Stimulated activated CD4-positive, alpha-beta T cell treated with anti-CD3 and anti-CD28 coated beads, Interleukin-15, amount 100 ng/mL, for 1 hour (primary cell): ENCODE results near the gene USP24.

Source experiments
- DNase-seq, 2 donors: peaks; one replicate each; pipeline ENCODE4 v3.0.0-alpha.2; 2020; ENCODE audit warnings: low read depth in 1 of 2, low spot score in 1 of 2

USP24 gene

GRCh38 chr1:55070293-55071164 lies 144.6 kb downstream of the USP24 start:
- DNase-seq: no peak

- no peak for DNase-seq
These were observed 145.9 kb downstream of the USP24 start for GRCh38 chr1:55069280-55069679.

GRCh38 chr1:55068638-55069037 lies 146.5 kb downstream of the USP24 start:
- no peak for DNase-seq

- DNase-seq: no peak
These were observed 147.2 kb downstream of the USP24 start for GRCh38 chr1:55067914-55068313.

GRCh38 chr1:55067022-55067778 lies 148.0 kb downstream of the USP24 start:
- no peak for DNase-seq

GRCh38 chr1:55065648-55066047 lies 149.5 kb downstream of the USP24 start:
- DNase-seq: no peak

- DNase-seq: no peak
These were observed 150.3 kb downstream of the USP24 start for GRCh38 chr1:55064861-55065263.

GRCh38 chr1:55064071-55064581 lies 151.0 kb downstream of the USP24 start:
- no peak for DNase-seq

- no peak for DNase-seq
These were observed 151.6 kb downstream of the USP24 start for GRCh38 chr1:55063577-55063942.

- DNase-seq: no peak
These were observed 152.2 kb downstream of the USP24 start for GRCh38 chr1:55062801-55063576.

GRCh38 chr1:55061706-55062321 lies 153.3 kb downstream of the USP24 start:
- DNase-seq: no peak

GRCh38 chr1:55061000-55061705 lies 154.0 kb downstream of the USP24 start:
- no peak for DNase-seq

GRCh38 chr1:55060133-55060999 lies 154.8 kb downstream of the USP24 start:
- no peak for DNase-seq

GRCh38 chr1:55059302-55060132 lies 155.6 kb downstream of the USP24 start:
- DNase-seq: no peak

- DNase-seq: no peak
These were observed 157.2 kb downstream of the USP24 start for GRCh38 chr1:55057956-55058298.

- DNase-seq: no peak
These were observed 157.8 kb downstream of the USP24 start for GRCh38 chr1:55057270-55057955.

GRCh38 chr1:55056632-55056992 lies 158.6 kb downstream of the USP24 start:
- no peak for DNase-seq

GRCh38 chr1:55055951-55056631 lies 159.1 kb downstream of the USP24 start:
- DNase-seq: no peak
